ENCODE results near the gene KCNMA1.

DNA sequence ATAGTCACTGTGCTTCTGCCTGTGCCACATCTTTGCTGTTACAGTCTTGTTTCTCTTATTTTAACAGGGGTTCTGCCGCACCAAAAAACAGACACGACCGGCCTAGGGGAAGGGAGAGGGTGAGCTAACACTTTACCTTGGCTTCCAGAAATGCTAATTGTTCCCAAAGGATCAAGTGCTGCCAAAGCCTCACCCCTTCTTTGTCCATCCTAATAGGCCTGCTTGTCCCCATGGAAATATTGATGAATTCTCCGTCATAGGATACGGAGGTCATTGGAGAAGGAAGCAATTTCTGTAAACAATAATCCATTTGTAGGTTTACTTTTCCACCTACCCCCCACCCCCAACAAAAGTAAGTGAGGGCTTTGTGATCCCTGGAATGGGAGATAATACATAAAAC is 567.3 kb downstream of the KCNMA1 start:
- TF ChIP-seq GATA3 (IDR thresholded peaks at IDR 0.05; ENCODE audit: low read depth, low read length) (no peak), GATA2 (IDR thresholded peaks at IDR 0.05; ENCODE audit: low read depth, low read length) (no peak)

Data from SH-SY5Y (cell line).